H9 (cell line): ENCODE data around the gene AXL. TPM values are rescaled to one million over a fixed set of nuclear protein-coding genes. Genes with fewer than 3 reads are reported as not detected.
A peak's percentile ranks its signal among the peaks of the same experiment; 100 is the strongest.

Experiments
- DNase-seq: peaks from one replicate; pipeline ENCODE4 v3.0.0-alpha.2; 2017
- H2AFZ ChIP-seq: one replicate; pipeline ENCODE4 v1.6.1; 2013; ENCODE audit warnings: mild to moderate bottlenecking, low read length, control low read depth, moderate library complexity
- H2AK5ac ChIP-seq: 2 replicates; pipeline ENCODE4 v1.6.1; 2013; ENCODE audit warnings: low read length, control low read depth, mixed read lengths; ENCODE audit not compliant: insufficient read length
- H2BK120ac ChIP-seq: one replicate; pipeline ENCODE4 v1.6.1; 2013; ENCODE audit warnings: low read depth, mild to moderate bottlenecking, low read length, control low read depth, inconsistent platforms; ENCODE audit not compliant: poor library complexity, severe bottlenecking
- H2BK12ac ChIP-seq: 2 replicates; pipeline ENCODE4 v1.6.1; 2013; ENCODE audit warnings: low read length, control low read depth, mixed read lengths, low read depth; ENCODE audit not compliant: insufficient read length
- H2BK15ac ChIP-seq: 2 replicates; pipeline ENCODE4 v1.6.1; 2013; ENCODE audit warnings: low read depth, low read length, control low read depth
- H2BK20ac ChIP-seq: one replicate; pipeline ENCODE4 v1.6.1; 2013; ENCODE audit warnings: low read depth, mild to moderate bottlenecking, low read length, control low read depth, inconsistent platforms; ENCODE audit not compliant: poor library complexity, severe bottlenecking
- H2BK5ac ChIP-seq: 2 replicates; pipeline ENCODE4 v1.6.1; 2013; ENCODE audit warnings: low read length, control low read depth, mixed read lengths; ENCODE audit not compliant: insufficient read length
- H3K14ac ChIP-seq: 2 replicates; pipeline ENCODE4 v1.6.1; 2013; ENCODE audit warnings: low read length, control low read depth; ENCODE audit not compliant: insufficient read depth
- H3K18ac ChIP-seq: 2 replicates; pipeline ENCODE4 v1.6.1; 2013; ENCODE audit warnings: low read depth, mild to moderate bottlenecking, mixed read lengths, low read length, control low read depth; ENCODE audit not compliant: insufficient read length
- H3K23ac ChIP-seq: 2 replicates; pipeline ENCODE4 v1.6.1; 2013; ENCODE audit warnings: low read length, control low read depth, mixed read lengths, low read depth; ENCODE audit not compliant: insufficient read length
- H3K23me2 ChIP-seq: 2 replicates; pipeline ENCODE4 v1.6.1; 2013; ENCODE audit warnings: low read depth, mild to moderate bottlenecking, mixed read lengths, low read length, control low read depth; ENCODE audit not compliant: insufficient read length, poor library complexity, severe bottlenecking
- H3K27ac ChIP-seq: 2 replicates; pipeline ENCODE4 v1.5.1; 2013; ENCODE audit warnings: low read length, control low read depth, mixed read lengths, low read depth; ENCODE audit not compliant: insufficient read length
- H3K27me3 ChIP-seq: 2 replicates; pipeline ENCODE4 v1.6.1; 2013; ENCODE audit warnings: low read length, control low read depth, inconsistent platforms; ENCODE audit not compliant: insufficient read depth
- H3K4ac ChIP-seq: 2 replicates; pipeline ENCODE4 v1.6.1; 2013; ENCODE audit warnings: low read depth, mild to moderate bottlenecking, control low read depth, inconsistent platforms, low read length, moderate library complexity
- H3K4me1 ChIP-seq: 2 replicates; pipeline ENCODE4 v1.6.1; 2013; ENCODE audit warnings: low read length, control low read depth, inconsistent platforms; ENCODE audit not compliant: insufficient read depth
- H3K4me2 ChIP-seq: 2 replicates; pipeline ENCODE4 v1.6.1; 2013; ENCODE audit warnings: low read length, control low read depth, mixed read lengths; ENCODE audit not compliant: insufficient read length, insufficient read depth
- H3K56ac ChIP-seq: 2 replicates; pipeline ENCODE4 v1.6.1; 2013; ENCODE audit warnings: low read depth, mild to moderate bottlenecking, mixed read lengths, low read length, control low read depth; ENCODE audit not compliant: insufficient read length
- H3K79me1 ChIP-seq: 2 replicates; pipeline ENCODE4 v1.6.1; 2013; ENCODE audit warnings: low read depth, mild to moderate bottlenecking, moderate library complexity, low read length, control low read depth, inconsistent platforms; ENCODE audit not compliant: insufficient read depth, poor library complexity, severe bottlenecking
- H3K79me2 ChIP-seq: 2 replicates; pipeline ENCODE4 v1.6.1; 2013; ENCODE audit warnings: low read length, control low read depth, inconsistent platforms; ENCODE audit not compliant: insufficient read depth
- H3K9ac ChIP-seq: 2 replicates; pipeline ENCODE4 v1.6.1; 2013; ENCODE audit warnings: low read length, control low read depth, mixed read lengths; ENCODE audit not compliant: insufficient read length; ENCODE audit errors: extremely low read depth
- H3K9me3 ChIP-seq: one replicate; pipeline ENCODE4 v1.6.1; 2013; ENCODE audit warnings: low read depth, low read length, inconsistent platforms; ENCODE audit not compliant: control insufficient read depth
- H3T11ph ChIP-seq: one replicate; pipeline ENCODE4 v1.6.1; 2013; ENCODE audit warnings: mild to moderate bottlenecking, low read length, control low read depth, inconsistent platforms
- H4K20me1 ChIP-seq: one replicate; pipeline ENCODE4 v1.6.1; 2013; ENCODE audit not compliant: control insufficient read depth, insufficient read length, insufficient read depth
- H4K5ac ChIP-seq: 2 replicates; pipeline ENCODE4 v1.6.1; 2013; ENCODE audit warnings: low read depth, mild to moderate bottlenecking, mixed read lengths, low read length, control low read depth; ENCODE audit not compliant: insufficient read length
- H4K8ac ChIP-seq: replicated peaks from 2 replicates; pipeline ENCODE4 v1.6.1; 2013; ENCODE audit warnings: low read length, control low read depth, mixed read lengths, low read depth; ENCODE audit not compliant: insufficient read length
- H4K91ac ChIP-seq: 2 replicates; pipeline ENCODE4 v1.6.1; 2013; ENCODE audit warnings: low read depth, mild to moderate bottlenecking, moderate library complexity, mixed read lengths, low read length, control low read depth; ENCODE audit not compliant: insufficient read length
- H3K27ac Mint-ChIP-seq, 3 experiments: 2 replicates in 2 of 3; 3 replicates in 1 of 3; pipeline ENCODE4 v1.8.0; 2020 to 2021; ENCODE audit warnings: mixed read lengths in 3 of 3, mild to moderate bottlenecking in 1 of 3, moderate library complexity in 1 of 3
- H3K27me3 Mint-ChIP-seq: 2 replicates; pipeline ENCODE4 v1.8.0; 2021; ENCODE audit warnings: low read depth, mild to moderate bottlenecking, moderate library complexity, mixed read lengths
- H3K36me3 Mint-ChIP-seq, 3 experiments: 2 replicates in 2 of 3; 3 replicates in 1 of 3; pipeline ENCODE4 v1.8.0; 2020 to 2021; ENCODE audit warnings: low read depth in 3 of 3, mixed read lengths in 3 of 3; ENCODE audit not compliant: insufficient read depth in 1 of 3
- H3K4me1 Mint-ChIP-seq, 2 experiments: 2 replicates each; pipeline ENCODE4 v1.8.0; 2020; ENCODE audit warnings: mixed read lengths in 2 of 2
- H3K4me3 Mint-ChIP-seq, 2 experiments: 2 replicates in 1 of 2; 3 replicates in 1 of 2; pipeline ENCODE4 v1.8.0; 2020 to 2021; ENCODE audit warnings: mild to moderate bottlenecking in 2 of 2, mixed read lengths in 2 of 2, moderate library complexity in 1 of 2
- H3K9me3 Mint-ChIP-seq, 2 experiments: 2 replicates in 1 of 2; 3 replicates in 1 of 2; pipeline ENCODE4 v1.8.0; 2020; ENCODE audit warnings: mild to moderate bottlenecking in 2 of 2, mixed read lengths in 2 of 2, moderate library complexity in 1 of 2
- CTCF ChIP-seq: fragments of 200-600 bp; sonication (generic); conservative IDR thresholded peaks from 3 replicates; pipeline ENCODE4 v1.8.0; 2021; ENCODE audit warnings: antibody characterized with exemption, mild to moderate bottlenecking
- WGBS: extraction: QIAGEN DNeasy Blood & Tissue Kit; methylation state at CpG from one replicate; pipeline ENCODE4 v1.1.7; 2013; ENCODE audit warnings: missing lambda C conversion rate, low lambda C conversion rate, mixed read lengths; ENCODE audit not compliant: insufficient read length; ENCODE audit errors: extremely low coverage; 5-methylcytosine and 5-hydroxymethylcytosine counted together
- total RNA-seq: library from RNA; stranded (reverse); gene quantifications from 2 replicates; pipeline ENCODE4 v1.2.1, GENCODE V29; 2021

Gene AXL
- total RNA-seq, 1 experiment from 2014 or later = 29.4 TPM

GRCh38 chr19:41174297-41174928 is 44.6 kb upstream of the AXL start:
- peaks cover 2 to 3% (median 2%) of the 10 kb centered on the region in 3 experiments; a peak in 4 of 7 replicates for H3K36me3 Mint-ChIP-seq

More at GRCh38 chr19:41174297-41174928, 44.6 kb upstream of the AXL start:
- H3K4me2 ChIP-seq = no peak overlapping the region
- no peak overlapping the region for H3K27ac ChIP-seq
- no peak overlapping the region for H2BK12ac ChIP-seq
- no peak for DNase-seq
- Mint-ChIP-seq H3K27me3 (no peaks in the 10 kb centered on the region), H3K27ac (peak overlapping the region in 1 of 3 experiments; percentile 83; a peak in 2 of 7 replicates), H3K4me3 (peak overlapping the region in 1 of 2 experiments; percentile 4; a peak in 1 of 5 replicates), H3K4me1 (peaks cover 29% of the 10 kb centered on the region in 2 experiments), H3K9me3 (peaks cover 6 to 7% of the 10 kb centered on the region in 2 experiments; a peak in 4 of 5 replicates)
- no peak for TF ChIP-seq CTCF
- H4K91ac ChIP-seq = no peak overlapping the region
- H3K56ac ChIP-seq = no peak overlapping the region
- H3K27me3 ChIP-seq = no peaks in the 10 kb centered on the region
- no peak overlapping the region for H3K14ac ChIP-seq
- no peak overlapping the region for H3K23ac ChIP-seq
- no peak overlapping the region for H3K18ac ChIP-seq
- no peak overlapping the region for H3T11ph ChIP-seq
- H2BK120ac ChIP-seq = no peak overlapping the region
- no peaks in the 10 kb centered on the region for H3K79me1 ChIP-seq
- no CpG with 5 or more reads among the region's 15 CpGs for WGBS
- H3K4ac ChIP-seq = no peak overlapping the region
- peaks cover 3% of the 10 kb centered on the region for H3K23me2 ChIP-seq
- H2BK5ac ChIP-seq = no peak overlapping the region
- no peak overlapping the region for H2AK5ac ChIP-seq
- no peak overlapping the region for H2BK15ac ChIP-seq
- H3K4me1 ChIP-seq = peaks cover 5% of the 10 kb centered on the region; the same call in 1 of the 2 replicates
- H3K9me3 ChIP-seq = no peaks in the 10 kb centered on the region
- no peak overlapping the region for H2AFZ ChIP-seq
- H3K79me2 ChIP-seq = no peaks in the 10 kb centered on the region
- H4K5ac ChIP-seq = no peak overlapping the region
- H3K9ac ChIP-seq = no peak overlapping the region
- no peak overlapping the region for H2BK20ac ChIP-seq
- H4K8ac ChIP-seq = no peak overlapping the region
- H4K20me1 ChIP-seq = no peaks in the 10 kb centered on the region
